Measurements from ENCODE around the gene PFN3. TPM values are rescaled to one million over a fixed set of nuclear protein-coding genes. Genes with fewer than 3 reads are reported as not detected.

PFN3 gene
- total and polyA plus RNA-seq, 7 donors: not detected

DNA sequence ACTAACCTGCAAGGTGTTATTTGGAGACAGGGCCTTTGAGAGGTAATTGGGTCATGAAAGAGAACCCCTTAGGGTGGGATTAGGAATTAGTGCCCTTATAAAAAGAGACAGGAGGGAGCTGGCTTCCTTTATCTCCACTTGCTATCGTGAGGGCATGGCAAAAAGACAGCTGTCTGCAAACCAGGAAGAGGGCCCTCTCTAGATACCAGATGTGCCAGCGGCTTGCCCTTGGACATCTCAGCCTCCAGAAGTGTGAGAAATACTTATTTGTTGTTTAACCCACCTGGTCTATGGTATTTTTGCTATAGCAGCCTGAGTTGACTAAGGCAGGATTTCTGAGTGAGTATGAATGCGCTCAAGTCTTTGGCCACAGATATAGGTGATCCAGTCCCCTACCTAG, 43.7 kb downstream of the PFN3 start:
- Histone ChIP-seq H3K9me3 (no peaks in the 10 kb centered on the region), H3K27me3 (peaks cover 0 to 12% (median 0%) of the 10 kb centered on the region in 3 donors), H3K4me3 (no peak overlapping the region), H3K27ac (no peak overlapping the region), H3K36me3 (no peaks in the 10 kb centered on the region), H3K4me1 (peaks cover 0 to 7% (median 3%) of the 10 kb centered on the region in 4 donors)
- TF ChIP-seq EP300 (IDR thresholded peaks at IDR 0.05): no peak
- no peak for TF ChIP-seq CTCF (IDR thresholded peaks at IDR 0.05)
- TF ChIP-seq POLR2AphosphoS5 (IDR thresholded peaks at IDR 0.05): no peak
- TF ChIP-seq POLR2A (IDR thresholded peaks at IDR 0.05): no peak
- no peak for DNase-seq
- intact Hi-C loops (cut with DNase I): no loop called here
- 53 to 54% methylated on average over 3 of the region's 3 CpGs for WGBS, 2 donors

DNA sequence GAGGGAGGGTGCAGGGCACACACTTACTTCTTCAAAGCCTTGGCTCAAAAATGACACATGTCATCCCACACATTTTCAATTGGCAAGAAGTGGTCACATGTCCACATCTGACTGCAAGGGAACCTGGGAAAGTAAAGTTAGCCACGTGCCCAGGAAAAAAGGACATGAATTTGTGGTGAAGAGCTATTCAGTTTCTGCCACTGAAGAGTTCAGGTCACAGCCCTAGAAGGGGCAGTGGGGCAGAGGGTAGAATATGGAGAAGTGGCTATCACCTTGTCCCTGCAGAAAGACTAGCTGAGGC, 44.6 kb downstream of the PFN3 start:
- no peaks in the 10 kb centered on the region for H3K9me3 ChIP-seq
- peaks cover 0 to 12% (median 0%) of the 10 kb centered on the region in 3 donors for H3K27me3 ChIP-seq
- H3K36me3 ChIP-seq: no peaks in the 10 kb centered on the region
- H3K4me3 ChIP-seq: no peak overlapping the region
- 17 to 21% methylated on average over 1 of the region's 1 CpG for WGBS, 2 donors
- TF ChIP-seq EP300 (IDR thresholded peaks at IDR 0.05) (no peak), CTCF (IDR thresholded peaks at IDR 0.05) (no peak), POLR2A (IDR thresholded peaks at IDR 0.05) (no peak), POLR2AphosphoS5 (IDR thresholded peaks at IDR 0.05) (no peak)
- no peak overlapping the region for H3K27ac ChIP-seq
- DNase-seq: no peak
- intact Hi-C loops (cut with DNase I): no loop called here
- H3K4me1 ChIP-seq: peaks cover 0 to 11% (median 5%) of the 10 kb centered on the region in 4 donors

DNA sequence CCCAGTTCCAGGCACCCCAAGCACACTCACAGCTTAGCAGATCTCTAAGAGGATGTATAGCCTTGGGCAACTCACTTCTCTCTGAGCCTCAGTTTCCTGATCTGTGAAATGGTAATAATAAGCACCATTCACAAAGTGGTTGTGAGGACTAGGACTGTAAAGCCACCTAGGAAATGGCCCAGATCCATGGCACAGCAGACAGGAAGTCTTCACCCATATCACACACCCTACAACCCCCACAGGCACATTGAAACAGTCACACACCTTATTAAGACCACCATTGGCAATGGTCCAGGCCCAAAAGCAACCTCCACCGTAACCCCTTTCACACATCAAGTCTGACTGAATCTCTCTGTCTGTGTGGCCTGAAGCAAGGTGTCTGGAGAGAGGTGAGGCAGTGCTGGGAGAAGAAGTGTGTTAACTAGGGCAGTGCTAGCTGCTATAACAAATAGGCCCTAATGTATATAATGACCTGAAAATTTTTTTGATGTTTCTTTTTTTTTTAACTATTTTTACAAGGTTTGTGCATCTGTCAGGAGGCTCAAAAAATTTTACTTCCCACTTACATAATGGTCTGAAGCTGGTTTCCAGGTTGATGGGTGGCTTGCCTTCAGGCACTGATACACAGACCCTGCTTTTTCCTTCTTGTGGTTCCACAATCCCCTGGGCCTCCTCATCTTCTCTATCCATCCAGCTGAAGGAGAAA, 45.1 kb downstream of the PFN3 start:
- Histone ChIP-seq H3K27me3 (peaks cover 0 to 12% (median 0%) of the 10 kb centered on the region in 3 donors), H3K9me3 (no peaks in the 10 kb centered on the region), H3K4me1 (peaks cover 0 to 16% (median 10%) of the 10 kb centered on the region in 4 donors), H3K36me3 (no peaks in the 10 kb centered on the region), H3K4me3 (no peak overlapping the region), H3K27ac (no peak overlapping the region)
- no peak for TF ChIP-seq POLR2A (IDR thresholded peaks at IDR 0.05)
- 83 to 95% methylated on average over 1 of the region's 1 CpG for WGBS, 2 donors
- no peak for DNase-seq
- intact Hi-C loops (cut with DNase I): no loop called here

- no peak for DNase-seq
- no peak for TF ChIP-seq POLR2AphosphoS5 (IDR thresholded peaks at IDR 0.05)
- TF ChIP-seq CTCF (IDR thresholded peaks at IDR 0.05): no peak
- TF ChIP-seq EP300 (IDR thresholded peaks at IDR 0.05): no peak
- no peak for TF ChIP-seq POLR2A (IDR thresholded peaks at IDR 0.05)
- intact Hi-C loops (cut with DNase I): no loop called here
- Histone ChIP-seq H3K36me3 (peaks cover 0 to 4% (median 0%) of the 10 kb centered on the region in 4 donors), H3K4me3 (no peak overlapping the region), H3K27me3 (peaks cover 0 to 12% (median 0%) of the 10 kb centered on the region in 3 donors), H3K4me1 (peaks cover 0 to 22% (median 16%) of the 10 kb centered on the region in 4 donors), H3K27ac (no peak overlapping the region), H3K9me3 (no peaks in the 10 kb centered on the region)
- 74% methylated on average over 3 of the region's 3 CpGs for WGBS, 2 donors
Measured at GRCh38 chr5:177354711-177355110, 45.8 kb downstream of the PFN3 start.

DNA sequence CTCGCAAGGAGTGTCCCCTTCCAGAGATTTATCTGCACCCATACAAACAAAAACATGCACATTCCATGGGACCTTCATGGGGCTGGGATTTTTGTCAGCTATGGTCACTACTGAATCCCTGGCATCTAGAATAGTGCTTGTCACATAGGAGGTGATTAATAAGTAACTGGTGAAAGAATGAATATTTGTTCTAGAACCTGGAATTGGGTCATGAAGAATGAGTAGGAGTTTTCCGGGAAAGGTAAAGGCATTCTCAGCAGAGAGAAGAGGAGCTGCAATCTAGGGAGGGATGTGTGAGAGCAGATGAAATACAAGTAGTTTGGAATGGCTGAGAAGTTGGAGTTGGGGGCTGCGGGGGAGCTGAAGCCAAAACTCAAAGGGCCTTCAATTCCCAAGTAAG, 46.2 kb downstream of the PFN3 start:
- peaks cover 0 to 12% (median 0%) of the 10 kb centered on the region in 3 donors for H3K27me3 ChIP-seq
- H3K36me3 ChIP-seq: peaks cover 0 to 4% (median 0%) of the 10 kb centered on the region in 4 donors
- WGBS, 2 donors: 85 to 94% methylated on average over 3 of the region's 3 CpGs
- no peak overlapping the region for H3K4me3 ChIP-seq
- no peak for DNase-seq
- intact Hi-C loops (cut with DNase I): no loop called here
- peaks cover 0 to 26% (median 21%) of the 10 kb centered on the region in 4 donors for H3K4me1 ChIP-seq
- no peaks in the 10 kb centered on the region for H3K9me3 ChIP-seq
- TF ChIP-seq CTCF (IDR thresholded peaks at IDR 0.05) (no peak), POLR2AphosphoS5 (IDR thresholded peaks at IDR 0.05) (no peak), POLR2A (IDR thresholded peaks at IDR 0.05) (no peak), EP300 (IDR thresholded peaks at IDR 0.05) (no peak)
- H3K27ac ChIP-seq: no peak overlapping the region

Measured in sigmoid colon (tissue), 7 donors.